ENCODE measurements around the gene VMAC.

The VMAC gene

GRCh38 chr19:5908773-5909442 is 4.2 kb downstream of the VMAC start:
- Mint-ChIP-seq H3K4me1 (ENCODE audit: low read depth) (peaks cover 22% of the 10 kb centered on the region), H3K27me3 (no peaks in the 10 kb centered on the region)

GRCh38 chr19:5910638-5910907 is 5.9 kb downstream of the VMAC start:
- Mint-ChIP-seq H3K4me3 (no peak overlapping the region), H3K27me3 (no peaks in the 10 kb centered on the region), H3K4me1 (ENCODE audit: low read depth) (peaks cover 22% of the 10 kb centered on the region), H3K36me3 (ENCODE audit: low read depth) (peaks cover 57% of the 10 kb centered on the region), H3K9me3 (no peaks in the 10 kb centered on the region), H3K27ac (peak overlapping the region; percentile 69)
- DNase-seq = no peak

More at GRCh38 chr19:5908773-5909442, 4.2 kb downstream of the VMAC start:
- Mint-ChIP-seq H3K9me3 (no peaks in the 10 kb centered on the region), H3K36me3 (ENCODE audit: low read depth) (peaks cover 46% of the 10 kb centered on the region), H3K27ac (no peak overlapping the region), H3K4me3 (no peak overlapping the region)
- no peak for DNase-seq

- Mint-ChIP-seq H3K4me3 (no peak overlapping the region), H3K9me3 (no peaks in the 10 kb centered on the region), H3K27me3 (no peaks in the 10 kb centered on the region), H3K36me3 (ENCODE audit: low read depth) (peaks cover 61% of the 10 kb centered on the region), H3K27ac (peak overlapping the region; percentile 22), H3K4me1 (ENCODE audit: low read depth) (peaks cover 14% of the 10 kb centered on the region)
- DNase-seq = no peak
Measured at GRCh38 chr19:5911366-5911765, 6.7 kb downstream of the VMAC start.

- Mint-ChIP-seq H3K27me3 (no peaks in the 10 kb centered on the region), H3K27ac (peak within 1 kb of the TSS; percentile 41), H3K9me3 (no peaks in the 10 kb centered on the region), H3K4me3 (no peak within 1 kb of the TSS), H3K36me3 (ENCODE audit: low read depth) (peaks cover 72% of the 10 kb centered on the region), H3K4me1 (ENCODE audit: low read depth) (no peaks in the 10 kb centered on the region)
- DNase-seq = no peak
Measured at GRCh38 chr19:5913739-5914357, 9.2 kb downstream of the VMAC start, which contains the start of gene CAPS. Gene CAPS, plus strand, starts transcription at chr19:5914254. Its CDS starts 153 bp downstream, at chr19:5914407.

GRCh38 chr19:5914358-5914774 is 9.7 kb downstream of the VMAC start:
- H3K4me3 Mint-ChIP-seq = no peak overlapping the region
- H3K27me3 Mint-ChIP-seq = no peaks in the 10 kb centered on the region
- peak overlapping the region; percentile 29 for H3K27ac Mint-ChIP-seq
- H3K36me3 Mint-ChIP-seq (ENCODE audit: low read depth) = peaks cover 74% of the 10 kb centered on the region
- H3K9me3 Mint-ChIP-seq = no peaks in the 10 kb centered on the region
- no peaks in the 10 kb centered on the region for H3K4me1 Mint-ChIP-seq (ENCODE audit: low read depth)
- no peak for DNase-seq

GRCh38 chr19:5914946-5915781 is 10.5 kb downstream of the VMAC start:
- no peaks in the 10 kb centered on the region for H3K27me3 Mint-ChIP-seq
- H3K27ac Mint-ChIP-seq = no peak overlapping the region
- DNase-seq = no peak
- H3K9me3 Mint-ChIP-seq = no peaks in the 10 kb centered on the region
- no peak overlapping the region for H3K4me3 Mint-ChIP-seq
- H3K36me3 Mint-ChIP-seq (ENCODE audit: low read depth) = peaks cover 74% of the 10 kb centered on the region
- H3K4me1 Mint-ChIP-seq (ENCODE audit: low read depth) = no peaks in the 10 kb centered on the region

- H3K36me3 Mint-ChIP-seq (ENCODE audit: low read depth) = peaks cover 75% of the 10 kb centered on the region
- H3K27ac Mint-ChIP-seq = no peak overlapping the region
- no peak for DNase-seq
- no peaks in the 10 kb centered on the region for H3K27me3 Mint-ChIP-seq
- no peak overlapping the region for H3K4me3 Mint-ChIP-seq
- H3K9me3 Mint-ChIP-seq = no peaks in the 10 kb centered on the region
- no peaks in the 10 kb centered on the region for H3K4me1 Mint-ChIP-seq (ENCODE audit: low read depth)
Measured at GRCh38 chr19:5915782-5916165, 11.1 kb downstream of the VMAC start.

GRCh38 chr19:5916181-5916708 is 11.6 kb downstream of the VMAC start:
- H3K9me3 Mint-ChIP-seq = no peaks in the 10 kb centered on the region
- no peaks in the 10 kb centered on the region for H3K4me1 Mint-ChIP-seq (ENCODE audit: low read depth)
- H3K36me3 Mint-ChIP-seq (ENCODE audit: low read depth) = peaks cover 77% of the 10 kb centered on the region
- no peak for DNase-seq
- H3K4me3 Mint-ChIP-seq = no peak overlapping the region
- H3K27me3 Mint-ChIP-seq = no peaks in the 10 kb centered on the region
- peak overlapping the region; percentile 57 for H3K27ac Mint-ChIP-seq

- no peaks in the 10 kb centered on the region for H3K27me3 Mint-ChIP-seq
- no peak for DNase-seq
- H3K9me3 Mint-ChIP-seq = no peaks in the 10 kb centered on the region
- peaks cover 86% of the 10 kb centered on the region for H3K36me3 Mint-ChIP-seq (ENCODE audit: low read depth)
- no peak overlapping the region for H3K4me3 Mint-ChIP-seq
- H3K27ac Mint-ChIP-seq = no peak overlapping the region
- no peaks in the 10 kb centered on the region for H3K4me1 Mint-ChIP-seq (ENCODE audit: low read depth)
Measured at GRCh38 chr19:5917431-5918107, 12.9 kb downstream of the VMAC start.

- Mint-ChIP-seq H3K36me3 (ENCODE audit: low read depth) (peaks cover 89% of the 10 kb centered on the region), H3K4me1 (ENCODE audit: low read depth) (no peaks in the 10 kb centered on the region), H3K4me3 (no peak overlapping the region), H3K9me3 (no peaks in the 10 kb centered on the region), H3K27ac (peak overlapping the region; percentile 18), H3K27me3 (no peaks in the 10 kb centered on the region)
- DNase-seq = no peak
Measured at GRCh38 chr19:5918463-5919079, 13.9 kb downstream of the VMAC start.

GRCh38 chr19:5921516-5922160 is 17.0 kb downstream of the VMAC start:
- Mint-ChIP-seq H3K4me1 (ENCODE audit: low read depth) (no peaks in the 10 kb centered on the region), H3K9me3 (no peaks in the 10 kb centered on the region), H3K36me3 (ENCODE audit: low read depth) (peaks cover 94% of the 10 kb centered on the region), H3K4me3 (no peak overlapping the region), H3K27me3 (no peaks in the 10 kb centered on the region), H3K27ac (peak overlapping the region; percentile 44)
- DNase-seq = no peak

- no peaks in the 10 kb centered on the region for H3K27me3 Mint-ChIP-seq
- H3K36me3 Mint-ChIP-seq (ENCODE audit: low read depth) = peaks cover 94% of the 10 kb centered on the region
- H3K9me3 Mint-ChIP-seq = no peaks in the 10 kb centered on the region
- no peaks in the 10 kb centered on the region for H3K4me1 Mint-ChIP-seq (ENCODE audit: low read depth)
- no peak for DNase-seq
- H3K27ac Mint-ChIP-seq = no peak overlapping the region
- H3K4me3 Mint-ChIP-seq = no peak overlapping the region
Measured at GRCh38 chr19:5922161-5922545, 17.5 kb downstream of the VMAC start.

- Mint-ChIP-seq H3K4me3 (no peak overlapping the region), H3K9me3 (no peaks in the 10 kb centered on the region), H3K4me1 (ENCODE audit: low read depth) (no peaks in the 10 kb centered on the region), H3K27me3 (no peaks in the 10 kb centered on the region), H3K27ac (peak overlapping the region; percentile 3), H3K36me3 (ENCODE audit: low read depth) (peaks cover 98% of the 10 kb centered on the region)
- DNase-seq = no peak
Measured at GRCh38 chr19:5923356-5923755, 18.7 kb downstream of the VMAC start.
